Measurements from ENCODE around the gene LAMB4. TPM values are rescaled to one million over a fixed set of nuclear protein-coding genes. Genes with fewer than 3 reads are reported as not detected.

The LAMB4 gene
- total and polyA plus RNA-seq, 2 donors (not counting 1 experiment from before 2014, with no cell fraction given) = 0.17 to 0.57 TPM

GRCh38 chr7:108144931-108145330, 14.8 kb upstream of the LAMB4 start:
- H3K79me2 ChIP-seq (ENCODE audit: control insufficient read depth, insufficient read depth, low read length) = no peaks in the 10 kb centered on the region
- no peak for TF ChIP-seq CTCF (conservative IDR thresholded peaks at IDR 0.05 in 1 of 2, IDR thresholded peaks at IDR 0.05 in 1 of 2; ENCODE audit: low read depth in 1 of 2, low read length in 2 of 2)
- TF ChIP-seq EZH2 (IDR thresholded peaks at IDR 0.05; ENCODE audit: low read length, missing control alignments) = no peak
- H3K4me3 ChIP-seq (replicated peaks in 1 of 4; ENCODE audit: control extremely low read depth in 1 of 4, insufficient read depth in 1 of 4, low read depth in 3 of 4, low read length in 4 of 4) = no peak overlapping the region
- peaks cover 4% of the 10 kb centered on the region for H3K4me1 ChIP-seq (ENCODE audit: control insufficient read depth, extremely low read depth, insufficient read depth, low read length)
- no peaks in the 10 kb centered on the region for H4K20me1 ChIP-seq (ENCODE audit: control insufficient read depth, extremely low read depth, insufficient read depth, low read length)
- H3K27ac ChIP-seq (ENCODE audit: insufficient read depth, low read length) = no peak overlapping the region
- no peak for DNase-seq (ENCODE audit: low read depth in 2 of 2)
- H3K4me2 ChIP-seq (ENCODE audit: extremely low read depth, insufficient read depth, low read length) = no peak overlapping the region
- H2AFZ ChIP-seq (ENCODE audit: low read length) = no peak overlapping the region
- H3K27me3 ChIP-seq (ENCODE audit: control insufficient read depth, insufficient read depth, low read length) = no peaks in the 10 kb centered on the region
- no peak overlapping the region for H3K9ac ChIP-seq (ENCODE audit: insufficient read depth, low read length)
- no peaks in the 10 kb centered on the region for H3K9me3 ChIP-seq (ENCODE audit: control insufficient read depth, insufficient read depth, low read depth, low read length)
- H3K36me3 ChIP-seq (ENCODE audit: control insufficient read depth, insufficient read depth, low read length) = no peaks in the 10 kb centered on the region

GRCh38 chr7:108143658-108144420, 13.7 kb upstream of the LAMB4 start:
- Histone ChIP-seq H3K9me3 (ENCODE audit: control insufficient read depth, insufficient read depth, low read depth, low read length) (no peaks in the 10 kb centered on the region), H3K36me3 (ENCODE audit: control insufficient read depth, insufficient read depth, low read length) (no peaks in the 10 kb centered on the region), H3K27ac (ENCODE audit: insufficient read depth, low read length) (no peak overlapping the region), H3K4me1 (ENCODE audit: control insufficient read depth, extremely low read depth, insufficient read depth, low read length) (peaks cover 4% of the 10 kb centered on the region), H3K27me3 (ENCODE audit: control insufficient read depth, insufficient read depth, low read length) (no peaks in the 10 kb centered on the region), H3K4me3 (replicated peaks in 1 of 4; ENCODE audit: control extremely low read depth in 1 of 4, insufficient read depth in 1 of 4, low read depth in 3 of 4, low read length in 4 of 4) (no peak overlapping the region), H3K9ac (ENCODE audit: insufficient read depth, low read length) (no peak overlapping the region), H2AFZ (ENCODE audit: low read length) (no peak overlapping the region), H3K79me2 (ENCODE audit: control insufficient read depth, insufficient read depth, low read length) (no peaks in the 10 kb centered on the region), H4K20me1 (ENCODE audit: control insufficient read depth, extremely low read depth, insufficient read depth, low read length) (no peaks in the 10 kb centered on the region), H3K4me2 (ENCODE audit: extremely low read depth, insufficient read depth, low read length) (no peak overlapping the region)
- DNase-seq (ENCODE audit: low read depth in 2 of 2) = no peak
- TF ChIP-seq CTCF (conservative IDR thresholded peaks at IDR 0.05 in 1 of 2, IDR thresholded peaks at IDR 0.05 in 1 of 2; ENCODE audit: low read depth in 1 of 2, low read length in 2 of 2) = no peak
- TF ChIP-seq EZH2 (IDR thresholded peaks at IDR 0.05; ENCODE audit: low read length, missing control alignments) = no peak

- no peak for TF ChIP-seq CTCF (conservative IDR thresholded peaks at IDR 0.05 in 1 of 2, IDR thresholded peaks at IDR 0.05 in 1 of 2; ENCODE audit: low read depth in 1 of 2, low read length in 2 of 2)
- no peak for TF ChIP-seq EZH2 (IDR thresholded peaks at IDR 0.05; ENCODE audit: low read length, missing control alignments)
- H3K9ac ChIP-seq (ENCODE audit: insufficient read depth, low read length) = no peak overlapping the region
Observed at GRCh38 chr7:108142675-108143259, 12.6 kb upstream of the LAMB4 start.

More at GRCh38 chr7:108142675-108143259, 12.6 kb upstream of the LAMB4 start:
- Histone ChIP-seq H3K79me2 (ENCODE audit: control insufficient read depth, insufficient read depth, low read length) (no peaks in the 10 kb centered on the region), H4K20me1 (ENCODE audit: control insufficient read depth, extremely low read depth, insufficient read depth, low read length) (no peaks in the 10 kb centered on the region), H3K36me3 (ENCODE audit: control insufficient read depth, insufficient read depth, low read length) (no peaks in the 10 kb centered on the region), H3K4me3 (replicated peaks in 1 of 4; ENCODE audit: control extremely low read depth in 1 of 4, insufficient read depth in 1 of 4, low read depth in 3 of 4, low read length in 4 of 4) (no peak overlapping the region), H3K9me3 (ENCODE audit: control insufficient read depth, insufficient read depth, low read depth, low read length) (no peaks in the 10 kb centered on the region), H3K27ac (ENCODE audit: insufficient read depth, low read length) (no peak overlapping the region), H3K4me2 (ENCODE audit: extremely low read depth, insufficient read depth, low read length) (no peak overlapping the region), H3K27me3 (ENCODE audit: control insufficient read depth, insufficient read depth, low read length) (no peaks in the 10 kb centered on the region), H3K4me1 (ENCODE audit: control insufficient read depth, extremely low read depth, insufficient read depth, low read length) (peaks cover 4% of the 10 kb centered on the region), H2AFZ (ENCODE audit: low read length) (no peak overlapping the region)
- no peak for DNase-seq (ENCODE audit: low read depth in 2 of 2)
